Subcutaneous adipose tissue (tissue), 4 donors: ENCODE data around the gene GFER. TPM values are rescaled to one million over a fixed set of nuclear protein-coding genes. Genes with fewer than 3 reads are reported as not detected.

Experiments used
- CTCF ChIP-seq: fragments of 450-650 bp; IDR thresholded peaks from one replicate; pipeline ENCODE4 v1.5.1; 2016; ENCODE audit warnings: low read depth, mild to moderate bottlenecking, control low read depth, antibody characterized with exemption, moderate library complexity
- total RNA-seq, 4 donors: library from RNA; depleted of rRNA; stranded (reverse); fragments of >200 nt; gene quantifications; one replicate each; pipeline ENCODE4 v1.1.0, GENCODE V29; 2016

The GFER gene
- total RNA-seq, 4 donors from 2014 or later: 9.1 to 17.4 (median 16.1) TPM

GRCh38 chr16:2005646-2006045 lies 21.7 kb downstream of the GFER start:
- no peak for TF ChIP-seq CTCF

- no peak for TF ChIP-seq CTCF
Measured at GRCh38 chr16:2006317-2006716, 22.3 kb downstream of the GFER start.

- no peak for TF ChIP-seq CTCF
Measured at GRCh38 chr16:2007081-2007836, 23.3 kb downstream of the GFER start.

- TF ChIP-seq CTCF: no peak
Measured at GRCh38 chr16:2008009-2008526, 24.1 kb downstream of the GFER start.

- no peak for TF ChIP-seq CTCF
Measured at GRCh38 chr16:2008631-2009163, 24.7 kb downstream of the GFER start.

- no peak for TF ChIP-seq CTCF
Measured at GRCh38 chr16:2009164-2009711, 25.2 kb downstream of the GFER start.

GRCh38 chr16:2009791-2010510 lies 26.0 kb downstream of the GFER start, which contains the start of gene ZNF598:
TSS of gene ZNF598 (minus strand) at chr16:2009821.
- TF ChIP-seq CTCF: no peak
